RWPE1 (cell line): ENCODE data around the gene TMEM135.

ENCODE experiments used
- CTCF ChIA-PET: fragments of 350-600 bp; sonication (Branson Sonifier 250); formaldehyde crosslinking; extraction: SDS; loops from one replicate; lab custom pipeline; 2021; lab: Yijun Ruan, JAX
- POLR2A ChIA-PET: fragments of 400-600 bp; formaldehyde crosslinking; extraction: SDS; loops from one replicate; lab custom pipeline; 2020; ENCODE audit warnings: antibody characterized with exemption; ENCODE audit not compliant: low non-redundant PET; lab: Yijun Ruan, JAX
- DNase-seq: peaks from one replicate; pipeline ENCODE4 v3.0.0; 2012; ENCODE audit warnings: low spot score
- H3K27ac ChIP-seq: fragments of 450-650 bp; 2 replicates; pipeline ENCODE4 v1.5.1; 2017
- CTCF ChIP-seq: fragments of 450-650 bp; conservative IDR thresholded peaks from 2 replicates; pipeline ENCODE4 v1.5.1; 2017; ENCODE audit warnings: low read depth, mild to moderate bottlenecking

Gene TMEM135

GRCh38 chr11:87351676-87352075, 313.9 kb downstream of the TMEM135 start:
- DNase-seq: no peak
- POLR2A ChIA-PET: no interaction called here
- H3K27ac ChIP-seq: no peak overlapping the region
- TF ChIP-seq CTCF: no peak
- CTCF ChIA-PET: interaction anchor here (0.6 to 0.7 kb wide), 3 partner anchors 66 to 750 kb away, joined by 3 to 7 read pairs (median 4); no protein-coding TSS in a partner anchor

GRCh38 chr11:87352759-87353707, 315.3 kb downstream of the TMEM135 start:
- DNase-seq: peak; percentile 86
- ChIA-PET CTCF (interaction anchor here (0.6 to 2.2 kb wide), 9 partner anchors 18 to 946 kb away, joined by 3 to 12 read pairs (median 3); no protein-coding TSS in a partner anchor), POLR2A (no interaction called here)
- peak; percentile 98 for TF ChIP-seq CTCF
- peak overlapping the region; percentile 70 for H3K27ac ChIP-seq

GRCh38 chr11:87353771-87354345, 316.1 kb downstream of the TMEM135 start:
- no peak for TF ChIP-seq CTCF
- ChIA-PET CTCF (interaction anchor here (0.6 to 2.2 kb wide), 6 partner anchors 19 to 946 kb away, joined by 3 to 12 read pairs (median 4); no protein-coding TSS in a partner anchor), POLR2A (no interaction called here)

GRCh38 chr11:87355596-87355995, 317.9 kb downstream of the TMEM135 start:
- H3K27ac ChIP-seq: no peak overlapping the region
- DNase-seq: no peak
- no peak for TF ChIP-seq CTCF
- CTCF ChIA-PET: no interaction called here
- POLR2A ChIA-PET: no interaction called here

More at GRCh38 chr11:87353771-87354345, 316.1 kb downstream of the TMEM135 start:
- H3K27ac ChIP-seq: no peak overlapping the region; the same call in 1 of the 2 replicates
- DNase-seq: no peak

- ChIA-PET CTCF (interaction anchor here (0.6 kb wide), 1 partner anchor 972 kb away, joined by 6 read pairs; no protein-coding TSS in a partner anchor), POLR2A (no interaction called here)
- H3K27ac ChIP-seq: no peak overlapping the region
- no peak for TF ChIP-seq CTCF
- DNase-seq: no peak
Measured at GRCh38 chr11:87356428-87356827, 318.7 kb downstream of the TMEM135 start.

- H3K27ac ChIP-seq: no peak overlapping the region
- DNase-seq: no peak
- CTCF ChIA-PET: no interaction called here
- no peak for TF ChIP-seq CTCF
- POLR2A ChIA-PET: no interaction called here
Measured at GRCh38 chr11:87358461-87358860, 320.7 kb downstream of the TMEM135 start.
